ENCODE measurements around the gene LRRC63. TPM values are rescaled to one million over a fixed set of nuclear protein-coding genes. Genes with fewer than 3 reads are reported as not detected.

Gene LRRC63
- total RNA-seq, 3 donors from 2014 or later: 0.15 to 0.33 (median 0.16) TPM

- no peak for DNase-seq (ENCODE audit: low spot score in 2 of 2)
- Histone ChIP-seq H3K27ac (no peak overlapping the region), H3K36me3 (no peaks in the 10 kb centered on the region), H3K4me3 (no peak overlapping the region), H3K9me3 (no peaks in the 10 kb centered on the region), H3K4me1 (no peaks in the 10 kb centered on the region), H3K27me3 (no peaks in the 10 kb centered on the region)
- TF ChIP-seq POLR2AphosphoS5 (IDR thresholded peaks at IDR 0.05): no peak
- TF ChIP-seq CTCF (IDR thresholded peaks at IDR 0.05): no peak
- TF ChIP-seq POLR2A (IDR thresholded peaks at IDR 0.05): no peak
- intact Hi-C loops (cut with DNase I; ENCODE audit: low total_unique reads): no loop called here
Measured at GRCh38 chr13:46166947-46167610, 44.6 kb upstream of the LRRC63 start.

DNA sequence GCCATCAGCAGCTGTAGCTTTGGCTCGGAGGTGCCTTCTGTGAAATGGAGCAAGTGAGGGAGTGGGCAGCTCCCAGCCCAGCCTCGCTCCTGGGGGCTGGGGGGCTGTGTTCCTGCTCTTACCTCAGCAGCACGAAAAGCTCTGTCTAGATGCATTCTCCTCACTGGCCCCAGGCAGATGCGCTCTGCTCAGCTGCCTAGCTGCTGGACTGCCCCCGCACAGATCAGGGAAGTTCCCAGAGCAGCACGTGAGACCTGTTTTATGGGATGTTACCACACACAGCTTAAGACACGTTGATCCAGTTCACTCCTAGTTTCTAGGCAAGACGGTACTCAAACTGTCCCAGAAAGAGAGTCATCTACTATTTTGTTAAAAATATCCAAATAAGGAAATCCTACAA is 43.4 kb upstream of the LRRC63 start:
- DNase-seq (ENCODE audit: low spot score in 2 of 2): peak in 1 of 2 donors; percentile 58

DNA sequence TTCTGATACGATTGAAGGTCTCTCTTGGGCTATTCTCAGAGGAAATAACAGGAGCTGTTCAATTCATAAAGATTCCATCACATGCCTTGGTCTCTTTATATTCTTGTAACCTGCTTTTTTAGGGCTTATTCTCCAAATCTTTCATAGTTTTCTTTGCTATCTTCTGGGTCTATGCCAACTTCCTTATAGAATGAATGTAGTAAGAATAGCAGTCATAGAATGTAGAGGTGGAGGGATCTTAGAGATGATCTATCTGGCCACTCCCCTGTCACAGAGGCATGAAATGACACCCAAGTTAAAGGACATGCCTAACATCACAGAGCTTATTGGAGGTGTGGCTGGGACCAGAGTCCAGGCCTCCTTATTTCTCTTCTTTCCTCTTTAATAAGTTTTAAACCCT is 42.9 kb upstream of the LRRC63 start:
- DNase-seq (ENCODE audit: low spot score in 2 of 2): no peak
- Histone ChIP-seq H3K9me3 (no peaks in the 10 kb centered on the region), H3K27me3 (no peaks in the 10 kb centered on the region), H3K4me1 (no peaks in the 10 kb centered on the region), H3K27ac (peak overlapping the region in 1 of 2 donors; percentile 25), H3K4me3 (no peak overlapping the region), H3K36me3 (no peaks in the 10 kb centered on the region)
- intact Hi-C loops (cut with DNase I; ENCODE audit: low total_unique reads): no loop called here
- TF ChIP-seq POLR2AphosphoS5 (IDR thresholded peaks at IDR 0.05) (no peak), POLR2A (IDR thresholded peaks at IDR 0.05) (no peak), CTCF (IDR thresholded peaks at IDR 0.05) (no peak)

More for the DNA sequence above, 43.4 kb upstream of the LRRC63 start:
- H3K4me1 ChIP-seq: no peaks in the 10 kb centered on the region
- intact Hi-C loops (cut with DNase I; ENCODE audit: low total_unique reads): no loop called here
- H3K36me3 ChIP-seq: no peaks in the 10 kb centered on the region
- no peak overlapping the region for H3K4me3 ChIP-seq
- no peak for TF ChIP-seq POLR2A (IDR thresholded peaks at IDR 0.05)
- no peak for TF ChIP-seq POLR2AphosphoS5 (IDR thresholded peaks at IDR 0.05)
- TF ChIP-seq CTCF (IDR thresholded peaks at IDR 0.05): no peak
- no peaks in the 10 kb centered on the region for H3K9me3 ChIP-seq
- H3K27me3 ChIP-seq: no peaks in the 10 kb centered on the region
- H3K27ac ChIP-seq: peak overlapping the region in 1 of 2 donors; percentile 25

GRCh38 chr13:46169758-46170157 is 42.0 kb upstream of the LRRC63 start:
- Histone ChIP-seq H3K4me3 (no peak overlapping the region), H3K27ac (peak overlapping the region in 1 of 2 donors; percentile 41), H3K4me1 (no peaks in the 10 kb centered on the region), H3K27me3 (no peaks in the 10 kb centered on the region), H3K9me3 (no peaks in the 10 kb centered on the region), H3K36me3 (no peaks in the 10 kb centered on the region)
- no peak for TF ChIP-seq POLR2AphosphoS5 (IDR thresholded peaks at IDR 0.05)
- no peak for TF ChIP-seq POLR2A (IDR thresholded peaks at IDR 0.05)
- TF ChIP-seq CTCF (IDR thresholded peaks at IDR 0.05): no peak
- DNase-seq (ENCODE audit: low spot score in 2 of 2): no peak
- intact Hi-C loops (cut with DNase I; ENCODE audit: low total_unique reads): no loop called here

DNA sequence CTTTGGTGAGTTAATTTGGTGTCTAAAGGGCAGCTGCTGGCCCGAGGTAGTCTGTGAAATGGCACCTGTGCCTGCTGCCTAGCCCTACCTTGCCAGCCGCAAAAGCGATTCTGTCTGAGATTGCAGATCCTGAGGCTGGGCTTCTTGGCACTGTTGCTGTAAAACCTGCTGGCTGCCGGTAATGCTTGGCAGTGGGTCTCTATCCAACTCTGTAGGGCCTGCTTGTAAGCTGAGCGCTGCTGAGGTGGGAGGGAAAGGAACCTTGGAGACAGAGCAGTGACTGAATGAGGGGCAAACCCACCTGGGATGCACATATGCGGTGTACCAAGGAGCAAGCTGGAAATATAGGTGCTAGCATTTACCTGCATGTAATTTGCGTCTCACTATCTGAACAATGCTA is 41.5 kb upstream of the LRRC63 start:
- H3K36me3 ChIP-seq: no peaks in the 10 kb centered on the region
- no peaks in the 10 kb centered on the region for H3K27me3 ChIP-seq
- TF ChIP-seq CTCF (IDR thresholded peaks at IDR 0.05) (no peak), POLR2A (IDR thresholded peaks at IDR 0.05) (no peak), POLR2AphosphoS5 (IDR thresholded peaks at IDR 0.05) (no peak)
- no peak for DNase-seq (ENCODE audit: low spot score in 2 of 2)
- H3K27ac ChIP-seq: peak overlapping the region; percentile 25 to 41
- no peaks in the 10 kb centered on the region for H3K4me1 ChIP-seq
- no peaks in the 10 kb centered on the region for H3K9me3 ChIP-seq
- H3K4me3 ChIP-seq: no peak overlapping the region
- intact Hi-C loops (cut with DNase I; ENCODE audit: low total_unique reads): no loop called here
